Stomach smooth muscle (tissue), 2 donors: ENCODE data around the gene LIPI.
"Not testable (repeated sequence)": the region's sequence is repeated elsewhere in the genome, so short reads cannot be mapped to it uniquely, and the experiment has no call there.

Experiments
- H3K27ac ChIP-seq: one replicate; pipeline ENCODE4 v1.7.0; 2013; ENCODE audit warnings: mild to moderate bottlenecking, low read length, inconsistent platforms
- H3K27me3 ChIP-seq, 2 donors: one replicate each; pipeline ENCODE4 v1.7.0; 2013; ENCODE audit warnings: low read length in 2 of 2; ENCODE audit not compliant: insufficient read depth in 2 of 2, control insufficient read depth in 1 of 2
- H3K36me3 ChIP-seq, 2 donors: one replicate each; pipeline ENCODE4 v1.7.0; 2013; ENCODE audit warnings: low read length in 2 of 2; ENCODE audit not compliant: control insufficient read depth in 2 of 2, insufficient read depth in 2 of 2
- H3K4me1 ChIP-seq: one replicate; pipeline ENCODE4 v1.7.0; 2013; ENCODE audit warnings: low read length; ENCODE audit not compliant: control insufficient read depth, insufficient read depth
- H3K4me3 ChIP-seq, 2 donors: one replicate each; pipeline ENCODE4 v1.7.0; 2013; ENCODE audit warnings: low read length in 2 of 2
- H3K9ac ChIP-seq, 2 donors: one replicate each; pipeline ENCODE4 v1.7.0; 2013; ENCODE audit warnings: low read length in 2 of 2, mild to moderate bottlenecking in 1 of 2
- H3K9me3 ChIP-seq, 2 donors: one replicate each; pipeline ENCODE4 v1.7.0; 2013; ENCODE audit warnings: low read length in 2 of 2; ENCODE audit not compliant: control insufficient read depth in 2 of 2
- donor health status: healthy.
- donor health status: Pancreatic carcinoma.

LIPI gene

DNA sequence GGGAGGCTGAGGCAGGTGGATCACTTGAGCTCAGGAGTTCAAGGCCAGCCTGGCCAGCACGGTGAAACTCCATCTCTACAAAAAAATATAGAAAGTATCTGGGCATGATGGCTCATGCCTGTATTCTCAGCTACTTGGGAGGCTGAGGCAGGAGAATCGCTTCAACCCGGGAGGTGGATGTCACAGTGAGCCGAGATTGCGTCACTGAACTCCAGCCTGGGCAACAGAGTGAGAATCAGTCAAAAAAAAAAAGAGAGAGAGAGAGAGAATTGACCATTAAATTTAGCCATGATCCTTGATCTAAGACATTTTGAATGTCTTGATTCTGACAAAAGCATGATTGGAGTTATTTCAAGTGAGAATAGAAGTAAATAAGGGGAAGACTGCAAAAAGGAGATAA is 24.3 kb upstream of the LIPI start:
- H3K4me1 ChIP-seq, result no peaks in the 10 kb centered on the region
- no peaks in the 10 kb centered on the region for H3K9me3 ChIP-seq
- H3K27ac ChIP-seq, result no peak overlapping the region
- H3K36me3 ChIP-seq, result no peaks in the 10 kb centered on the region
- H3K27me3 ChIP-seq, result no peaks in the 10 kb centered on the region
- H3K9ac ChIP-seq, result no peak overlapping the region
- H3K4me3 ChIP-seq, result no peak overlapping the region

DNA sequence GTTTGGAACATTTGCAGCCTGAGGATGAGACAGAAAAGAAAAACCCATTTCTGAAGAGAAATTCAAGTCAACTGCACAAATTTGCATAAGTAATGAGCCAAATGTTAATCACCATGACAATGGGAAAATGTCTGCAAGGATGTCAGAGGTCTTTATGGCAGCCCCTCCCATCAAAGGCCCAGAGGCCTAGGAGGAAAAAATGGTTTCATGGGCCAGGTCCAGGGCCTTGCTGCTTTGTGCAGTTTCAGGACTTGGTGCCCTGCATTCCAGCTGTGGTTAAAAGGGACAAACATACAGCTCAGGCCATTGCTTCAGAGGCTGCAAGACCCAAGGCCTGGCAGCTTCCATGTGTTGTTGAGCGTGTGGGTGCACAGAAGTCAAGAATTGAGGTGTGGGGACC is 18.6 kb upstream of the LIPI start:
- no peak overlapping the region for H3K9ac ChIP-seq

DNA sequence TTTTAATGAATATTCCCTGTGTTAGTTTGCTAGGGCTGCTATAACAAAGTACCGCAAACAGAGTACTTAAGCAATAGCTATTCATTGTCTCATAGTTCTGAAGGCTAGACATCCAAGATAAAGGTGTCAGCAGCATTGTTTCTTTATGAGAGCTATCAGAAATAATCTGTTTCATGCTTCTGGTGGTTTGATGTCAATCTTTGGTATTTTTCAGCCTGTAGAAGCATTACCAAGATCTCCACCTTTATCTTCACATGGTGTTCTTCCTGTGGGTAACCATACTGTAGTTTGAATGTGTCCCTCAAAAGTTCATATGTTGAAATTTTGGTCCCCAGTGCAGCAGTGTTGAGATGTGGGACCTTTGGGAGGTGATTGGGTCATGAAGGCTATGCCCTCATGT is 12.6 kb upstream of the LIPI start:
- H3K27me3 ChIP-seq, result no peaks in the 10 kb centered on the region
- no peaks in the 10 kb centered on the region for H3K36me3 ChIP-seq
- H3K9ac ChIP-seq, result no peak overlapping the region
- no peaks in the 10 kb centered on the region for H3K4me1 ChIP-seq
- H3K9me3 ChIP-seq, result no peaks in the 10 kb centered on the region
- no peak overlapping the region for H3K27ac ChIP-seq
- no peak overlapping the region for H3K4me3 ChIP-seq

More for the DNA sequence above, 18.6 kb upstream of the LIPI start:
- no peak overlapping the region for H3K27ac ChIP-seq
- no peaks in the 10 kb centered on the region for H3K4me1 ChIP-seq
- H3K36me3 ChIP-seq, result no peaks in the 10 kb centered on the region
- no peaks in the 10 kb centered on the region for H3K9me3 ChIP-seq
- H3K4me3 ChIP-seq, result no peak overlapping the region
- H3K27me3 ChIP-seq, result no peaks in the 10 kb centered on the region

DNA sequence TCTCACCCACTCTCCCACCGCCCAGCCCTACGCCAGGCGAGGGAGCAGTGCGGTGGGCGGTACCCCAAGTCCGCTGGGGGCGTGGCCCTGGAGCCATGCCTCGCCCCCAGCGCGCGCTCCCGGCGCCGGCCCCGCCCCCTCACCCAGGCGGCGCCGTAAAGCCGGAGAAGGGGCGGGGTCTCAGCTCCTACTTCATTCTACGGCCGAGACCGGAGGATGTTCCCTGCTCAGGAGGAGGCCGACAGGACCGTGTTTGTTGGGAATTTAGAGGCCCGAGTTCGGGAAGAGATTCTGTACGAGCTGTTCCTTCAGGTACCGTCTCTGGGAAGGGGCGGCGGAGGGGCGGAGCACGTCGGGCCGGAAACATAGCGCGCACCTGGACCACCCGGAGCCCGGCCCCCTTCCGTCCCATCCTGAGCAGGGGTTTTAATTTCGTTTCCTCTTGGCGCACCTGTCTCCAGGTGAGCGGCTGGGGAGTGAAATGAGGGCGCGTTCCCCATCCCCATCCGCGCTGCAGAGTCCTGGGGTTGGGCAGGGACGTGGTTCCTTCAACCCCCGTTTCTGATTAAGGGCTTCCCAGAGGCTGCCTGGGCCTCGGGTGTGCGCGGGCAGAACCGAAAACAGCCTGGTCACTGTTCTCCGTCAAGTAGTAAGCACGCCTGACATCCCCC is 5.4 kb upstream of the LIPI start, which contains the start of gene RBM11:
Gene RBM11, plus strand, starts transcription at position 187 of the 671 bp plus-strand sequence. Its CDS starts 30 bp downstream, at position 217.
- Histone ChIP-seq H3K27me3 (no peaks in the 10 kb centered on the region), H3K27ac (no peak within 1 kb of the TSS), H3K9me3 (no peaks in the 10 kb centered on the region), H3K4me1 (no peaks in the 10 kb centered on the region), H3K36me3 (no peaks in the 10 kb centered on the region), H3K4me3 (peak within 1 kb of the TSS; percentile 74 to 75), H3K9ac (peak within 1 kb of the TSS; percentile 2 to 70)

DNA sequence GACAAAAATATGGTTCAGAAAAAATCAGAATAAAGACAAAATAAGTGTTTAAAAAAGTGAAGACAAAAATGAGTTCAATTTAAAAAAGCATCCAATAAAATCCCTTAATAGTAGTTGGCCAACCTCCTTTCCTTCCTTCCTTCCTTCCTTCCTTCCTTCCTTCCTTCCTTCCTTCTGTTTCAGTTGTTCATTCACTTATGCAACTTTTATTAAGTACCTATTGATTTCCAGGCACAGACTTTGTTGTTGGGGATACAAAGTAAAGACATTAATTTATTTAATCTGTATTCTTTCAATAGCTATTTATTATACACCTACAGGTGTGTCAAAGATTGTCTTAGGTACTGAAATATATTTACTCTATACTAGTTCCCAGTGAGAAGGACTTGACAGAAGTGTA is 2.4 kb upstream of the LIPI start:
- Histone ChIP-seq H3K9ac (no peak overlapping the region), H3K36me3 (no peaks in the 10 kb centered on the region), H3K27ac (no peak overlapping the region), H3K27me3 (no peaks in the 10 kb centered on the region), H3K4me1 (no peaks in the 10 kb centered on the region), H3K4me3 (no peak overlapping the region), H3K9me3 (no peaks in the 10 kb centered on the region)

DNA sequence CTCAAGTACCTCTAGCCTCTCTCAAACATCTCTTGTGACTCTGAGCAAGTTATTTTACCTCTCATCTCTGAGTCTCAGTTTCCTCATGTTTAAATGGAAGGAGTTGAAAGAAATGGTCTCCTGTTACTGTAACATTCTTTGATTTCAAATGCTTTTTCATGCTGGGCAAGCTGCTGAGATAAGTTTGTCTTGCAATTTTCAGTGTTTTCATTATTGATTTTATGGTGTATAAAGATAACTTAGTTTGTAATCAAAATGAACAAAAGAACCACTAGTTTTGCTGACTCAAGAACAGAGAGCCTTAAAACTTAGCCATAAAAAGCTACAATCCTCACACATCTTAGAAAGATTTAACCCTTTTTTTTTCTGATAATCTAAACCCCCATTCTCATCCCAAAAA is 4.5 kb downstream of the LIPI start:
- Histone ChIP-seq H3K36me3 (no peaks in the 10 kb centered on the region), H3K4me1 (no peaks in the 10 kb centered on the region), H3K27ac (no peak overlapping the region), H3K4me3 (no peak overlapping the region), H3K27me3 (no peaks in the 10 kb centered on the region), H3K9me3 (no peaks in the 10 kb centered on the region), H3K9ac (no peak overlapping the region)

DNA sequence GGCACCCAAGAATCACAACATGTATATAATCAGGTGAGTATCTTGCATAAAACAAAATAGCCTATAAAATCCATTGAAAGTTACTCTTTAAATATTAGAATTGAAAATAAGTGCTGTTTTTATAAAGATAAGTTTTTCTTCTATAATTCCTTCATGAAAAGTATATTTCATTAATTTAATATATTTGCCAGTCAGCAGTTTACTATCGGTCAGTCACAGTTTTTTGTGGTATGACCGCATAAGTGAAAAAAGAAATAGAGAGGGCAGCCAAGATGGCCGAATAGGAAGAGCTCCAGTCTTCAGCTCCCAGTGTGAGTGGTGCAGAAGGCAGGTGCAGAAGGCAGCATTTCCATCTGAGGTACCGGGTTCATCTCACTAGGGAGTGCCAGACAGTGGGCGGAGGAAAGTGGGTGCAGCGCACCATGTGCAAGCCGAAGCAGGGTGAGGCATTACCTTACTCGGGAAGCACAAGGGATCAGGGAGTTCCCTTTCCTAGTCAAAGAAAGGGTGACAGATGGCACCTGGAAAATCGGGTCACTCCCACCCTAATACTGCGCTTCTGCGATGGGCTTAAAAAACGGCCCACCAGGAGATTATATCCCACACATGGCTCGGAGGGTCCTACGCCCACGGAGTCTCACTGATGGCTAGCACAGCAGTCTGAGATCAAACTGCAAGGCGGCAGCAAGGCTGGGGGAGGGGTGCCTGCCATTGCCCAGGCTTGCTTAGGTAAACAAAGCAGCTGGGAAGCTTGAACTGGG is 44.1 kb downstream of the LIPI start:
- H3K9me3 ChIP-seq, H3K36me3 ChIP-seq, H3K4me1 ChIP-seq, H3K27ac ChIP-seq, H3K27me3 ChIP-seq, H3K4me3 ChIP-seq, H3K9ac ChIP-seq: not testable (repeated sequence)

DNA sequence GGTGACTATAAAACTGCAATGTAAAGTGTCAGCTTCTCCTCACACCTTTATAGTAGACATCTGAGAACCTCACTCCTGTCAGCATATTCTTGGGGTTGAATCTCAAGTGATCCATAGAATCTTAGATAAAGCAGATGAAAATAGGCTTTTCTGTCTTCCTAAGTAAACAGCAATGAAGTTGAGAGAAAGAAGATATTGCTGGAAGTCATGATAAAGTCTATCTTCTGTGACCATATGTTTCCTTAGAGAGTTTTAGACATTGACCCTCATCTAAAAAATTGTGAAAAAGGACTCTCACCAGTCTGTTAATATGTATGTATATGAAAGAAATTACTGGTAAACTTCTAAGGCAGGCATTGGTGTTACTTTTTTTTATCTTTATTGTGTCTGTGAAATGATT is 66.8 kb downstream of the LIPI start:
- H3K4me1 ChIP-seq, result no peaks in the 10 kb centered on the region
- no peaks in the 10 kb centered on the region for H3K36me3 ChIP-seq
- no peaks in the 10 kb centered on the region for H3K27me3 ChIP-seq
- H3K9ac ChIP-seq, result no peak overlapping the region
- no peak overlapping the region for H3K4me3 ChIP-seq
- H3K27ac ChIP-seq, result no peak overlapping the region
- H3K9me3 ChIP-seq, result no peaks in the 10 kb centered on the region

DNA sequence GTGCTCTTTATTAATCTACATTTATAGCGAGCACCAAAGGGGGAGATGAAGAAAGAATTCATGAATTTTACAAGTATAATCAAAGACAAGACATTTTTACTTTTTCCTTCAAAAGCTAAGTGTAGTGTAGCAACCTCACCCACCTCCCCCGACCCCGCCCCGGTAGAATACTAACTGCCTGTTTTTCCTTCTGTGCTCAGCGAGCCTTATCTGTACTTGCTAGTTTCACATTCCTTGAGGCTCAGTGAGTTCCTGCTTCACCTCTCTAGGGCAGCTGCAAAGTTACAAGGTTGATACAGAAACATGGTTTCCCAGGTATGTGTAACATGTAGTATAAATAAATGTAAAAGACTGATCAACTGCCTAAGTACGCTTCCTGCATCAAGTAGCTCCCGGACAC is 86.5 kb downstream of the LIPI start:
- no peaks in the 10 kb centered on the region for H3K27me3 ChIP-seq
- no peak overlapping the region for H3K4me3 ChIP-seq
- H3K4me1 ChIP-seq, result no peaks in the 10 kb centered on the region
- H3K9ac ChIP-seq, result no peak overlapping the region
- no peaks in the 10 kb centered on the region for H3K36me3 ChIP-seq
- H3K27ac ChIP-seq, result no peak overlapping the region
- H3K9me3 ChIP-seq, result no peaks in the 10 kb centered on the region

DNA sequence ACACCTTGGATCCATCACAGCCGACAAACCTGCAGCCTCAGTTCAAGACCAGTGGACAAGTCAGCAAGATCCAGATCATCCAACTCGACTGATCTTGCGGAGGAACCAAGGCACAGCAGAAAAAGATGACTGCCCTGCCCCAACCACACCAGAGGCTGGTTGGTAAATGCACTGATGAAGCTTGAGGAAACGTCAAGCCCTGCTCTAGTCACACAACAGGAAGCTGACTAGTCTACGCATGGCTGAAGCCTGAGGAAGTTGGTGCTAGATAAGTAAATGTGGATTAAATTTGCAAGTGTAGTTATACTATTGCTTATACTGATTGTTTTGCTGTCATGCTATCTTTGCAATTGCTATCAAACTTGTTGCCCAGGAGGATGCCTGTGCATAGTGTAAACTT is 89.0 kb downstream of the LIPI start:
- Histone ChIP-seq H3K27me3 (no peaks in the 10 kb centered on the region), H3K27ac (no peak overlapping the region), H3K4me1 (no peaks in the 10 kb centered on the region), H3K9me3 (no peaks in the 10 kb centered on the region), H3K9ac (no peak overlapping the region), H3K36me3 (no peaks in the 10 kb centered on the region), H3K4me3 (no peak overlapping the region)

DNA sequence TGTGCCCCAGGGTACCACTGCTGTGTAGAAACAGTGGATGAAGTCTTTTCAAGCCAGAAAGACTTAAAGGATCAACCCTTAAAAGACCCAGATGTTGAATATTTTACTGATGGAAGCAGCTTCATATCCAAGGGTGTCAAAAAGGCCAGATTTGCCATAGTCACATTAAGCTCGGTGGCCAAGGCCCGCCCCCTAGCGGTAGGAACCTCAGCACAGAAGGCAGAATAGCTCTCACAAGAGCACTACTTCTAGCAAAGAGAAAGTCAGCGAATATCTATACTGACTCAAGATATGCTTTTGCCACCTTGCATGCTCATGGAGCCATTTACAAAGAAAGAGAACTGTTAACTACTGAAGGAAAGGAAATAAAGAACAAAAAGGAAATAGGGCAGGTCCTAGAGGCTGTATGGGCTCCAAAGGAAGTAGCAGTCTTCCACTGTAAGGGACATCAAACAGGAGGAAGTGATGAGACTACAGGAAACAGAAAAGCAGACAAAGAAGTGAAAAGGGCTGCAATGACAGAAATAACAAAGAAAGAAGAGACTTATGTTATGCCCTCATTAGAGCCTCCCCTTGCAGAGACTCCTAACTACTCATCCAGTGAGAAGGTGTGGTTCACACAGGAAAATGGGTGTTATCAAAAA is 90.5 kb downstream of the LIPI start:
- H3K36me3 ChIP-seq, result no peaks in the 10 kb centered on the region

More for the DNA sequence above, 90.5 kb downstream of the LIPI start:
- Histone ChIP-seq H3K9ac (no peak overlapping the region), H3K9me3 (no peaks in the 10 kb centered on the region), H3K4me1 (no peaks in the 10 kb centered on the region), H3K27me3 (no peaks in the 10 kb centered on the region), H3K27ac (no peak overlapping the region), H3K4me3 (no peak overlapping the region)
